Muscle of leg (tissue), 11 donors: Measurements from ENCODE around the gene PROB1. TPM values are rescaled to one million over a fixed set of nuclear protein-coding genes. Genes with fewer than 3 reads are reported as not detected.
A peak's percentile ranks its signal among the peaks of the same experiment; 100 is the strongest.
"Not testable (repeated sequence)": the region's sequence is repeated elsewhere in the genome, so short reads cannot be mapped to it uniquely, and the experiment has no call there.

Experiments
- DNase-seq: peaks from one replicate; pipeline ENCODE4 v3.0.0; 2013
- H3K27ac ChIP-seq: one replicate; pipeline ENCODE4 v1.5.1; 2013; ENCODE audit warnings: mild to moderate bottlenecking, low read length, control low read depth
- H3K27me3 ChIP-seq: one replicate; pipeline ENCODE4 v1.6.1; 2013; ENCODE audit warnings: low read length; ENCODE audit not compliant: control insufficient read depth, insufficient read depth
- H3K36me3 ChIP-seq: one replicate; pipeline ENCODE4 v1.6.1; 2013; ENCODE audit warnings: low read length; ENCODE audit not compliant: control insufficient read depth, insufficient read depth
- H3K4me1 ChIP-seq: one replicate; pipeline ENCODE4 v1.6.1; 2013; ENCODE audit warnings: low read length; ENCODE audit not compliant: control insufficient read depth, insufficient read depth
- H3K4me3 ChIP-seq: one replicate; pipeline ENCODE4 v1.5.1; 2013; ENCODE audit warnings: low read length, control low read depth
- H3K9me3 ChIP-seq: replicated peaks from 2 replicates; pipeline ENCODE4 v1.6.1; 2013; ENCODE audit warnings: low read depth, low read length; ENCODE audit not compliant: control insufficient read depth
- WGBS: methylation state at CpG from one replicate; pipeline ENCODE4 v1.1.5; 2013; ENCODE audit warnings: missing lambda C conversion rate; ENCODE audit not compliant: insufficient coverage; 5-methylcytosine and 5-hydroxymethylcytosine counted together
- polyA plus RNA-seq, 8 donors: library from polyadenylated mRNA; unstranded; fragments of 120-200 nt; gene quantifications; one replicate each; pipeline versions ENCODE4 v1.2.1 to v1.2.3, GENCODE V29; 2013; ENCODE audit warnings: inconsistent platforms in 1 of 8, low replicate concordance in 1 of 8; ENCODE audit not compliant: insufficient read length in 8 of 8, insufficient read depth in 1 of 8
- total RNA-seq: library from RNA; stranded (reverse); fragments of 120-200 nt; gene quantifications from one replicate; pipeline ENCODE4 v1.2.4, GENCODE V29; 2013

Gene PROB1
- total and polyA plus RNA-seq, 9 donors = 18.8 to 54.2 (median 36.9) TPM

DNA sequence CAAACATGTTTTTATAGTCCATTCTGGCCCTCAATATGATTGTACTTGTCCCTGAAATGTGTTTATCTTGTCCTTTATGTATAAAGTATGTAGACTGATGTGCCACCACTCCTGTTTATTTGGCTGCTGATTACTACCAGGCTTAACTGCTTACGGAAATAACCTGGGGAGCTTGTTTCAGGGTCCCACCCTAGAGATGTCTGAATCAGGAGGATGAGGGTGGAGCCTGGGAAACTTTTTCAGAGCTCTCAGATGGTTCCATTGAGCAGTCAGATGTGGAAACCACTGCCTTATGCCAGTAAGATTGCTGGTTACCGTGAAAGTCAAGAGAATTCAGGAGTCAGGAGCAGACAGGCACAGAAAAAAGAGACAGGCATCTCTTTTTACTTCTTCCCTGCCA, 31.0 kb downstream of the PROB1 start:
- WGBS = 73% methylated on average over 1 of the region's 2 CpGs
- H3K36me3 ChIP-seq = peaks cover 33% of the 10 kb centered on the region
- H3K27ac ChIP-seq = no peak overlapping the region

DNA sequence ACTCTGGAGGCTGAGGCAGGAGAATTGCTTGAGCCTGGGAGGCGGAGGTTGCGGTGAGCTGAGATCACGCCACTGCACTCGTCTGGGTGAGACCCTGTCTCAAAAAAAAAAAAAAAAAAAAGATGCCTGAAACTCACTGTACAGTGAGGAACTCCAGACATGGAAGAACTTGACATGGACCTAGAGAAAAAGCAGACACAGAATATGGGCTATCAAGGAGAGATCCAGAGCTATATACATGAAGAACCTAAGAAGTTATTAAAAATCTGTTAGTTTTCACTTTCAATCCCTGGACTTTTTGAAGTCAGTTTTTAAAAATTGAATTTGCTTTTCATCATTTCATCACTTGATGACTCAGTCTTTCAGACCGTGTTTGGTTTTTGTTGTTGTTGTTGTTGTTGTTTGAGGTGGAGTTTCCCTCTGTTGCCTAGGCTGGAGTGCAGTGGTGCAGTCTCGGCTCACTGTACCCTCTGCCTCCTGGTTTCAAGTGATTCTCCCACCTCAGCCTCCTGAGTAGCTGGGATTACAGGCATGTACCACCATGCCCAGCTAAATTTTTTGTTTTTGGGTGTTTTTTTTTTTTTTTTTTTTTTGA, 33.0 kb downstream of the PROB1 start:
- Histone ChIP-seq H3K4me3 (no peak overlapping the region), H3K27me3 (no peaks in the 10 kb centered on the region), H3K9me3 (no peaks in the 10 kb centered on the region), H3K27ac (no peak overlapping the region), H3K36me3 (peaks cover 36% of the 10 kb centered on the region), H3K4me1 (no peaks in the 10 kb centered on the region)
- no peak for DNase-seq
- WGBS = 100% methylated on average over 1 of the region's 6 CpGs

More for the DNA sequence above, 31.0 kb downstream of the PROB1 start:
- Histone ChIP-seq H3K9me3 (no peaks in the 10 kb centered on the region), H3K4me3 (no peak overlapping the region), H3K27me3 (no peaks in the 10 kb centered on the region), H3K4me1 (no peaks in the 10 kb centered on the region)
- no peak for DNase-seq

DNA sequence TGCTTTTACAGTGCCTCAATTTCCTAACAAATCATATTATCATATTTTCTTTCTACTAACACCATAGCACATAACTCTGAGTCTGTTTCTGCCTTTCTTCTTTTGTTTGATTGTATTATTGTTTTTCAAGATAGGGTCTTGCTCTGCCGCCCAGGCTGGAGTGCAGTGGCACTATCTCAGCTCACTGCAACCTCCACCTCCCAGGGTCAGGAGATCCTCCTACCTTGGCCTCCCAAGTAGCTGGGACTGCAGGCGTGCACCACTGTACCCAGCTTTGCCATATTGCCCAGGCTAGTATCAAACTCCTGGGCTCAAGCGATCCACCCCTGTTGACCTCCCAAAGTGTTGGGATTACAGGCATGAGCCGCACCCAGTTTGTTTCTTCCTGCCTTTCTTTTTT, 34.5 kb downstream of the PROB1 start:
- 100% methylated on average over 2 of the region's 4 CpGs for WGBS
- Histone ChIP-seq H3K27me3 (no peaks in the 10 kb centered on the region), H3K4me3 (no peak overlapping the region), H3K9me3 (no peaks in the 10 kb centered on the region), H3K27ac (no peak overlapping the region), H3K36me3 (peaks cover 21% of the 10 kb centered on the region), H3K4me1 (no peaks in the 10 kb centered on the region)
- DNase-seq = no peak

DNA sequence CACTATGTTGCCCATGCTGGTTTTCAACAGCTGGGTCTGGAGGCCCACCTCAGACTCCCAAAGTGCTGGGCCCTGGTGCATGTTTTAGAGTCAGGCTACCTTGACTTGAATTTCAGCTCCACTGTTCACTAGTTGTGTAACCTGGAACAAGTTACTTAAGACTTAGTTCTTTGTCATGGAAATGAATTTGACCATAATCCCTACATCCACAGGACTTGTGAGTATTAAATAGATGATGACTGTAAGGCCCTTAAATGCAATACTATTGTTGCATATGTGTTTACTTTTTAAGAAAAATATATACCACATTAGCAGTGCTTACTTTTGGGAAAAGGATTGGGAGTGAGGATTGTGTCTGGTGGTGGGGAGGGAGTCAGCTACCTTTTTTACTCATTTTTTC, 36.8 kb downstream of the PROB1 start:
- DNase-seq = no peak
- no peak overlapping the region for H3K27ac ChIP-seq
- no peak overlapping the region for H3K4me3 ChIP-seq
- H3K36me3 ChIP-seq = peaks cover 8% of the 10 kb centered on the region
- H3K9me3 ChIP-seq = no peaks in the 10 kb centered on the region
- no peaks in the 10 kb centered on the region for H3K4me1 ChIP-seq
- H3K27me3 ChIP-seq = no peaks in the 10 kb centered on the region

DNA sequence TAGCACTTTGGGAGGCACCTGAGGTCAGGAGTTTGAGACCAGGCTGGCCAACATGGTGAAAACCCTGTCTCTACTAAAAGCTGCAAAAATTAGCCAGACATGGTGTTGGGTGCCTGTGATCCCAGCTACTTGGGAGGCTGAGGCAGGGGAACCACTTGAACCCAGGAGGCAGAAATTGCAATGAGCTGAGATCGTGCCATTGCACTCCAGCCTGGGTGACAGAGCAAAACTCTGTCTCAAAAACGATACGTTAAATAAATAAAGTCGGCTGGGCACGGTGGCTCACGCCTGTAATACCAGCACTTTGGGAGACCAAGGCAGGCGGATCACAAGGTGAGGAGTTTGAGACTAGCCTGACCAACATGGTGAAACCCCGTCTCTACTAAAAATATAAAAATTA, 39.0 kb downstream of the PROB1 start:
- H3K27me3 ChIP-seq, H3K4me3 ChIP-seq, H3K4me1 ChIP-seq, DNase-seq, H3K9me3 ChIP-seq, H3K27ac ChIP-seq: not testable (repeated sequence)
- WGBS = 97% methylated on average over 7 of the region's 8 CpGs
- peaks cover 11% of the 10 kb centered on the region for H3K36me3 ChIP-seq

DNA sequence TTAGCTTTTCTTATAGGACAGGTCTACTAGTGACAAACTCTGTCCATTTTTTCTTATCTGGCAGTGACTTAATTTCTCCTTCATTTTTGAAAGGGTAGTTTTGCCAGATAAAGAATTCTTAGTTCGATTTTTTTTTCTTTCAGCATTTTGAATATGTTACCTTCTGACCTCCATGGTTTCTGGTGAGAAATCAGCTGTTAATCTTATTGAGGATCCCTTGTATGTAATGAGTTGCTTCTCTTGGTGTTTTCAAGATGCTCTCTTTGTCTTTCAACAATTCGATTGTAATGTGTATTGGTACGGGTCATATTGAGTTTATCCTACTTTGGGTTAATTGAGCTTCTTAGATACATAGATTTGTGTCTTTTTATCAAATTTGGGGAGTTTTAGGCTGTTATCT, 40.7 kb downstream of the PROB1 start:
- DNase-seq = no peak
- H3K36me3 ChIP-seq = peaks cover 11% of the 10 kb centered on the region
- no peak overlapping the region for H3K4me3 ChIP-seq
- no peaks in the 10 kb centered on the region for H3K27me3 ChIP-seq
- no peaks in the 10 kb centered on the region for H3K4me1 ChIP-seq
- H3K27ac ChIP-seq = no peak overlapping the region
- H3K9me3 ChIP-seq = no peaks in the 10 kb centered on the region
- no CpG with 5 or more reads among the region's 3 CpGs for WGBS

DNA sequence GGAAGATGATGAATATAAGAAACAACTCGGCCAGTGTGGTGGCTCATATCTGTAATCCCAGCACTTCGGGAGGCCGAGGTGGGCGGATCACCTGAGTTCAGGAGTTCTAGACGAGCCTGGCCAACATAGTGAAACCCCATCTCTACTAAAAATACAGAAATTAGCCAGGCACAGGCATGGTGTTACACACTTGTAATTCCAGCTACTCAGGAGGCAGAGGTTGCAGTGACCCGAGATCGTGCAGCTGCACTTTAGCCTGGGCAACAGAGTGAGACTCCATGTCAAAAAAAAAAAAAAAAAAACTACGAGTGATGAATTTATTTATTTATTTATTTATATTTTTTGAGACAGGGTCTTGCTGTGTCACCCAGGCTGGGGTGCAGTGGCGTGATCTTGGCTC, 47.0 kb downstream of the PROB1 start:
- H3K4me1 ChIP-seq = not testable (repeated sequence)
- WGBS = 89% methylated on average over 1 of the region's 9 CpGs

DNA sequence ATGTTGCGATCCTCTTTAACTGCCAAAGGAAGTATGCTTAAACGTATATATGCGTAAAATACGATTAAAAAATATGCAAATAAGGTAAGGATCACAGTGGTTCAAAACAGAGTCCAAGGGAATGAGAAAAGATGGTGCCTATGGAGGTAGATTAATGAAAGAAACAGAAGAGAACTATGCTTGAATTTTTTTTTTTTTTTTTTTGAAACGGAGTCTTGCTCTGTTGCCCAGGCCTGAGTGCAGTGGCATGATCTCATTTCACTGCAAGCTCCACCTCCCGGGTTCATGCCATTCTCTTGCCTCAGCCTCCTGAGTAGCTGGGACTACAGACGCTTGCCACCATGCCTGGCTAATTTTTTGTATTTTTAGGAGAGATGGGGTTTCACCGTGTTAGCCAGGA, 49.5 kb downstream of the PROB1 start:
- H3K4me3 ChIP-seq, H3K36me3 ChIP-seq, H3K9me3 ChIP-seq, H3K4me1 ChIP-seq, H3K27me3 ChIP-seq, H3K27ac ChIP-seq, DNase-seq: not testable (repeated sequence)
- 92% methylated on average over 4 of the region's 8 CpGs for WGBS

More for the DNA sequence above, 47.0 kb downstream of the PROB1 start:
- not testable (repeated sequence) for DNase-seq, H3K36me3 ChIP-seq, H3K9me3 ChIP-seq, H3K27ac ChIP-seq, H3K4me3 ChIP-seq, H3K27me3 ChIP-seq

DNA sequence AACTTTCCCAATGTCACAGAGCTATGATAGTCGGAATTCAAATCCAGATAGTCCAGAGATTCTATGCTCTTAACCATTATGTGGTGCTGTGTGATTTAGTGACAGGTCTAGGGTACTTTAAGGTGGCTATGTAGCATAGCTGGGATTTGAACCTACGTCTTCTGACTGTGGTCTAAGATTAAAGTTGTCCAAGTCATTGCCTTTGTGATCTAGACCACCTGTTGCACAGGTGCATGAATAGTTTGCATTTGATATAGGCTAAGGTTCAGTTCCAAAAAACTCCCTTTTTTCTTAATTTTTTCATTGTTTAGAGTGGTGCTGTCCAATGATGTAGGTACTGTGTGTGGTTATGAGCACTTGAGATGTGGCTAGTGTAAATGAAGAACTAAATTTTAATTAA, 50.7 kb downstream of the PROB1 start:
- 100% methylated on average over 1 of the region's 2 CpGs for WGBS
- H3K36me3 ChIP-seq = no peaks in the 10 kb centered on the region
- H3K27ac ChIP-seq = no peak overlapping the region
- H3K27me3 ChIP-seq = no peaks in the 10 kb centered on the region
- H3K9me3 ChIP-seq = no peaks in the 10 kb centered on the region
- no peak for DNase-seq
- no peak overlapping the region for H3K4me3 ChIP-seq
- peaks cover 7% of the 10 kb centered on the region for H3K4me1 ChIP-seq

DNA sequence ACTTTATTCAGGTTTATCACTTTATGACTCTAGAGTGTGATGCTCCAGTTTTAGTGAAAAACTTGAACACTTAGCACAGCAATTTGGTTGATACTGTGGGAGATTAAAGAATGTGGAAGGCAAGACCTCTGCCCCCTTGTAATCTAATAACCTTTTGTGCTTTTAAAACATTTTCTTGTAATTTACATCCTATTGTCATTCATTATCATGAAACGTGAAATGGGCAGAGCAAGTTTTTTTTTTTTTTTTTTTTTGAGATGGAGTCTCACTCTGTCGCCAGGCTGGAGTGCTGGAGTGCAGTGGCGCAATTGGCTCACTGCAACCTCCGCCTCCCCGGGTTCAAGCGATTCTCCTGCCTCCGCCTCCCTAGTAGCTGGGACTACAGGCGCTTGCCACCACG, 51.4 kb downstream of the PROB1 start:
- 85% methylated on average over 4 of the region's 9 CpGs for WGBS
- Histone ChIP-seq H3K27me3 (no peaks in the 10 kb centered on the region), H3K9me3 (no peaks in the 10 kb centered on the region), H3K36me3 (no peaks in the 10 kb centered on the region), H3K27ac (no peak overlapping the region), H3K4me3 (no peak overlapping the region), H3K4me1 (peaks cover 7% of the 10 kb centered on the region)
- DNase-seq = no peak

DNA sequence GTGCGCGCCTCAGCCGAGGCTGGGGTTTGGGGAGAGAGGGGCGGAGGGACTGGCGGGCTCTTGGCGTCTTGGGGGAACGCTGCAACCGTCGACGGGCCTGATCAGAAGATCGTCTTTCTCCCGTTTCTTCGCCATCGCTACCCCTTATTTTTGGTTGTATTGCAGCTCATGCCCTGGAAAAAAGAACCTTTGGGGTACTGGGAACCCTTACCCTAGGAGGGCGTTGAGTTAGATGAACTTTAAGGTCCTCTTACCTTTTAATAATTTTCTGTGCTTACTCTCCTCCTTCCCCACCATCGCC, 52.5 kb downstream of the PROB1 start:
- Histone ChIP-seq H3K36me3 (no peaks in the 10 kb centered on the region), H3K4me1 (peaks cover 7% of the 10 kb centered on the region), H3K27ac (peak overlapping the region; percentile 100), H3K4me3 (peak overlapping the region; percentile 99), H3K27me3 (no peaks in the 10 kb centered on the region), H3K9me3 (no peaks in the 10 kb centered on the region)
- WGBS = 0% methylated on average over 6 of the region's 16 CpGs
- no peak for DNase-seq
